ENCODE measurements around the gene OPALIN. TPM values are rescaled to one million over a fixed set of nuclear protein-coding genes. Genes with fewer than 3 reads are reported as not detected.

Gene OPALIN
- polyA plus RNA-seq, 1 donor from 2014 or later: not detected

DNA sequence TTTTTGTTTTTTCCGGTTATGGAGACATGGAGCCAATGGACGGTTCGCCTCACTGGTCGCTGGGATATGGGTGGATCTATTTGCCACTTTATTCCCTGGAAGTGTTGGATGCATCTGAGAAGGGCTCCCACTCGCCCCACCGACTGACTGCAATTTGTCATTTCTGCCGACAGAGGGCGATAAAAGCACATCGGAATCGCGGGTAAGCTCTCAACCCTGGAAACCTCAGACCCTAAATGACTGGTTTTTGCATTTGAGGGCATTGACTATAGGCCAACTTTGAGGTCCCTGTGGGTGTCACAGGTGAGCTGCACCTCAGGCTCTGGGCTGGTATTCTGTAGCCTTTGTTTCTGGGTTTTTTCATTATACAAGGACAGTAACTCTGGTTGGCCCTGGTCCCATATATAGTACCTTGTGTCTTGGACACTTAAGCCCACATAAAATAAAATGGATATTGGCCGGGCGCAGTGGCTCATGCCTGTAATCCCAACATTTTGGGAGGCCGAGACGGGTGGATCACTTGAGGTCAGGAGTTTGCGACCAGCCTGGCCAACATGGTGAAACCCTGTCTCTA is 11.9 kb upstream of the OPALIN start:
- H3K9ac ChIP-seq (ENCODE audit: low read length): no peak overlapping the region
- H3K9me2 ChIP-seq (ENCODE audit: insufficient read depth, low read length): no peaks in the 10 kb centered on the region
- no peak for TF ChIP-seq POLR2AphosphoS5 (IDR thresholded peaks at IDR 0.05)
- no peak for TF ChIP-seq EZH2 (IDR thresholded peaks at IDR 0.05; ENCODE audit: borderline replicate concordance, insufficient read depth, low read length, poor library complexity, severe bottlenecking)
- TF ChIP-seq TAF1 (IDR thresholded peaks at IDR 0.05; ENCODE audit: low read depth): no peak
- TF ChIP-seq, protein P1, sequence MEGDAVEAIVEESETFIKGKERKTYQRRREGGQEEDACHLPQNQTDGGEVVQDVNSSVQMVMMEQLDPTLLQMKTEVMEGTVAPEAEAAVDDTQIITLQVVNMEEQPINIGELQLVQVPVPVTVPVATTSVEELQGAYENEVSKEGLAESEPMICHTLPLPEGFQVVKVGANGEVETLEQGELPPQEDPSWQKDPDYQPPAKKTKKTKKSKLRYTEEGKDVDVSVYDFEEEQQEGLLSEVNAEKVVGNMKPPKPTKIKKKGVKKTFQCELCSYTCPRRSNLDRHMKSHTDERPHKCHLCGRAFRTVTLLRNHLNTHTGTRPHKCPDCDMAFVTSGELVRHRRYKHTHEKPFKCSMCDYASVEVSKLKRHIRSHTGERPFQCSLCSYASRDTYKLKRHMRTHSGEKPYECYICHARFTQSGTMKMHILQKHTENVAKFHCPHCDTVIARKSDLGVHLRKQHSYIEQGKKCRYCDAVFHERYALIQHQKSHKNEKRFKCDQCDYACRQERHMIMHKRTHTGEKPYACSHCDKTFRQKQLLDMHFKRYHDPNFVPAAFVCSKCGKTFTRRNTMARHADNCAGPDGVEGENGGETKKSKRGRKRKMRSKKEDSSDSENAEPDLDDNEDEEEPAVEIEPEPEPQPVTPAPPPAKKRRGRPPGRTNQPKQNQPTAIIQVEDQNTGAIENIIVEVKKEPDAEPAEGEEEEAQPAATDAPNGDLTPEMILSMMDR (IDR thresholded peaks at IDR 0.05; ENCODE audit: poor library complexity, severe bottlenecking): peak; percentile 60
- no peak for TF ChIP-seq MXI1 (conservative IDR thresholded peaks at IDR 0.05; ENCODE audit: poor library complexity, severe bottlenecking)
- TF ChIP-seq RAD21 (conservative IDR thresholded peaks at IDR 0.05): peak; percentile 41
- TF ChIP-seq EP300 (conservative IDR thresholded peaks at IDR 0.05; ENCODE audit: poor library complexity, severe bottlenecking): no peak
- no peak for TF ChIP-seq SMC3 (conservative IDR thresholded peaks at IDR 0.05; ENCODE audit: poor library complexity)
- TF ChIP-seq, protein P2, sequence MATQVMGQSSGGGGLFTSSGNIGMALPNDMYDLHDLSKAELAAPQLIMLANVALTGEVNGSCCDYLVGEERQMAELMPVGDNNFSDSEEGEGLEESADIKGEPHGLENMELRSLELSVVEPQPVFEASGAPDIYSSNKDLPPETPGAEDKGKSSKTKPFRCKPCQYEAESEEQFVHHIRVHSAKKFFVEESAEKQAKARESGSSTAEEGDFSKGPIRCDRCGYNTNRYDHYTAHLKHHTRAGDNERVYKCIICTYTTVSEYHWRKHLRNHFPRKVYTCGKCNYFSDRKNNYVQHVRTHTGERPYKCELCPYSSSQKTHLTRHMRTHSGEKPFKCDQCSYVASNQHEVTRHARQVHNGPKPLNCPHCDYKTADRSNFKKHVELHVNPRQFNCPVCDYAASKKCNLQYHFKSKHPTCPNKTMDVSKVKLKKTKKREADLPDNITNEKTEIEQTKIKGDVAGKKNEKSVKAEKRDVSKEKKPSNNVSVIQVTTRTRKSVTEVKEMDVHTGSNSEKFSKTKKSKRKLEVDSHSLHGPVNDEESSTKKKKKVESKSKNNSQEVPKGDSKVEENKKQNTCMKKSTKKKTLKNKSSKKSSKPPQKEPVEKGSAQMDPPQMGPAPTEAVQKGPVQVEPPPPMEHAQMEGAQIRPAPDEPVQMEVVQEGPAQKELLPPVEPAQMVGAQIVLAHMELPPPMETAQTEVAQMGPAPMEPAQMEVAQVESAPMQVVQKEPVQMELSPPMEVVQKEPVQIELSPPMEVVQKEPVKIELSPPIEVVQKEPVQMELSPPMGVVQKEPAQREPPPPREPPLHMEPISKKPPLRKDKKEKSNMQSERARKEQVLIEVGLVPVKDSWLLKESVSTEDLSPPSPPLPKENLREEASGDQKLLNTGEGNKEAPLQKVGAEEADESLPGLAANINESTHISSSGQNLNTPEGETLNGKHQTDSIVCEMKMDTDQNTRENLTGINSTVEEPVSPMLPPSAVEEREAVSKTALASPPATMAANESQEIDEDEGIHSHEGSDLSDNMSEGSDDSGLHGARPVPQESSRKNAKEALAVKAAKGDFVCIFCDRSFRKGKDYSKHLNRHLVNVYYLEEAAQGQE (IDR thresholded peaks at IDR 0.05; ENCODE audit: borderline replicate concordance): no peak
- H4K20me1 ChIP-seq (ENCODE audit: insufficient read depth): no peaks in the 10 kb centered on the region
- H3K27ac ChIP-seq (ENCODE audit: low read length): no peak overlapping the region
- H3K79me2 ChIP-seq (replicated peaks; ENCODE audit: insufficient read depth, low read length): no peaks in the 10 kb centered on the region
- H3K4me3 ChIP-seq (ENCODE audit: low read length): no peak overlapping the region
- no peaks in the 10 kb centered on the region for H3K36me3 ChIP-seq (ENCODE audit: insufficient read depth, low read length)
- no peak overlapping the region for H2AFZ ChIP-seq (ENCODE audit: low read depth, low read length)
- no peak overlapping the region for H3K4me2 ChIP-seq (ENCODE audit: low read length)
- H3F3A ChIP-seq (ENCODE audit: insufficient read depth, low read length, poor library complexity, severe bottlenecking): no peaks in the 10 kb centered on the region
- H3K9me3 ChIP-seq (ENCODE audit: low read length): no peaks in the 10 kb centered on the region
- H3K27me3 ChIP-seq (ENCODE audit: insufficient read depth, low read depth, low read length): no peaks in the 10 kb centered on the region

DNA sequence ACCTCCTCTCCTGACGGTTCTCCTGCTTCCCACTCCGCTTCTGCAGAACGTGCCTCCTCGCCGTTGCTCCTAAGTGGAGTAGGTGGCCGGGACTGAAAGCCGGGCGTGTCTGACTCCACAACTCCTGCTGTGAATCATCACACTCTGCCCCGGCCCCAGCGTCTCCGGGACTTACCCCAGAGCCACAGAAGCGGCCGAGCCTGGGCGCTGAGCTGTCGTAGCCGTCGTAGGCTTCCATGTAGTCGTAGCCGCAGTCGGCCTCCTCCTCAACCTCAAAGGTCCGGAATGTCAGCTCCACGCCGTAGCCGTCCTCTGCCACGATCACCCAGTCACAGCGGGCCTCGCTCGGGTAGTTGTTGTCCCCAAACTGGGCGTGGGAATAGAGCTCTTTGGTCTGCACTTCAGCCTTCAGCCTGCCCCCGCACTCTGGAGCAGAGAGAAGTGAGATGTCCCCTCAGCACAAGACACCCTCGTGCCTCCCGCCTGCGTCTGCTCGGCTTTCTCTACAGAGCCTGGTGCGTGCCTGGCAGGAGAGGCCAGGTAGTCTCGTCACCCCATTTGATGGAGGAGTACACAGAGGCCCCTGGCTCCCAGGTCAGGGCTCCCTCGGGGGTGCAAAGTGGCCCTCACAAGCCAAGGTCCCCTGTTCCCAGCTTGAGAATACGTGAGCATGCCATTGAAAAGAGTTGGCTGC is 11.2 kb upstream of the OPALIN start:
- Histone ChIP-seq H3K4me2 (ENCODE audit: low read length) (no peak overlapping the region), H3F3A (ENCODE audit: insufficient read depth, low read length, poor library complexity, severe bottlenecking) (no peaks in the 10 kb centered on the region), H3K9ac (ENCODE audit: low read length) (no peak overlapping the region), H3K27ac (ENCODE audit: low read length) (no peak overlapping the region), H4K20me1 (ENCODE audit: insufficient read depth) (no peaks in the 10 kb centered on the region), H2AFZ (ENCODE audit: low read depth, low read length) (no peak overlapping the region), H3K4me3 (ENCODE audit: low read length) (no peak overlapping the region), H3K9me2 (ENCODE audit: insufficient read depth, low read length) (no peaks in the 10 kb centered on the region), H3K36me3 (ENCODE audit: insufficient read depth, low read length) (no peaks in the 10 kb centered on the region), H3K9me3 (ENCODE audit: low read length) (no peaks in the 10 kb centered on the region), H3K27me3 (ENCODE audit: insufficient read depth, low read depth, low read length) (no peaks in the 10 kb centered on the region), H3K79me2 (replicated peaks; ENCODE audit: insufficient read depth, low read length) (no peaks in the 10 kb centered on the region)
- no peak for TF ChIP-seq TAF1 (IDR thresholded peaks at IDR 0.05; ENCODE audit: low read depth)
- TF ChIP-seq, protein P2 (IDR thresholded peaks at IDR 0.05; ENCODE audit: borderline replicate concordance): no peak
- TF ChIP-seq, protein P1 (IDR thresholded peaks at IDR 0.05; ENCODE audit: poor library complexity, severe bottlenecking): no peak
- no peak for TF ChIP-seq EZH2 (IDR thresholded peaks at IDR 0.05; ENCODE audit: borderline replicate concordance, insufficient read depth, low read length, poor library complexity, severe bottlenecking)
- TF ChIP-seq MXI1 (conservative IDR thresholded peaks at IDR 0.05; ENCODE audit: poor library complexity, severe bottlenecking): no peak
- TF ChIP-seq POLR2AphosphoS5 (IDR thresholded peaks at IDR 0.05): no peak
- no peak for TF ChIP-seq EP300 (conservative IDR thresholded peaks at IDR 0.05; ENCODE audit: poor library complexity, severe bottlenecking)
- TF ChIP-seq SMC3 (conservative IDR thresholded peaks at IDR 0.05; ENCODE audit: poor library complexity): no peak
- no peak for TF ChIP-seq RAD21 (conservative IDR thresholded peaks at IDR 0.05)
